H9 (cell line): ENCODE results near the gene OSBPL9. TPM values are rescaled to one million over a fixed set of nuclear protein-coding genes. Genes with fewer than 3 reads are reported as not detected.

Experiments used
- DNase-seq: peaks from one replicate; pipeline ENCODE4 v3.0.0-alpha.2; 2017
- H2AFZ ChIP-seq: one replicate; pipeline ENCODE4 v1.6.1; 2013; ENCODE audit warnings: mild to moderate bottlenecking, low read length, control low read depth, moderate library complexity
- H2AK5ac ChIP-seq: 2 replicates; pipeline ENCODE4 v1.6.1; 2013; ENCODE audit warnings: low read length, control low read depth, mixed read lengths; ENCODE audit not compliant: insufficient read length
- H2BK120ac ChIP-seq: one replicate; pipeline ENCODE4 v1.6.1; 2013; ENCODE audit warnings: low read depth, mild to moderate bottlenecking, low read length, control low read depth, inconsistent platforms; ENCODE audit not compliant: poor library complexity, severe bottlenecking
- H2BK12ac ChIP-seq: 2 replicates; pipeline ENCODE4 v1.6.1; 2013; ENCODE audit warnings: low read length, control low read depth, mixed read lengths, low read depth; ENCODE audit not compliant: insufficient read length
- H2BK15ac ChIP-seq: 2 replicates; pipeline ENCODE4 v1.6.1; 2013; ENCODE audit warnings: low read depth, low read length, control low read depth
- H2BK20ac ChIP-seq: one replicate; pipeline ENCODE4 v1.6.1; 2013; ENCODE audit warnings: low read depth, mild to moderate bottlenecking, low read length, control low read depth, inconsistent platforms; ENCODE audit not compliant: poor library complexity, severe bottlenecking
- H2BK5ac ChIP-seq: 2 replicates; pipeline ENCODE4 v1.6.1; 2013; ENCODE audit warnings: low read length, control low read depth, mixed read lengths; ENCODE audit not compliant: insufficient read length
- H3K14ac ChIP-seq: 2 replicates; pipeline ENCODE4 v1.6.1; 2013; ENCODE audit warnings: low read length, control low read depth; ENCODE audit not compliant: insufficient read depth
- H3K18ac ChIP-seq: 2 replicates; pipeline ENCODE4 v1.6.1; 2013; ENCODE audit warnings: low read depth, mild to moderate bottlenecking, mixed read lengths, low read length, control low read depth; ENCODE audit not compliant: insufficient read length
- H3K23ac ChIP-seq: 2 replicates; pipeline ENCODE4 v1.6.1; 2013; ENCODE audit warnings: low read length, control low read depth, mixed read lengths, low read depth; ENCODE audit not compliant: insufficient read length
- H3K23me2 ChIP-seq: 2 replicates; pipeline ENCODE4 v1.6.1; 2013; ENCODE audit warnings: low read depth, mild to moderate bottlenecking, mixed read lengths, low read length, control low read depth; ENCODE audit not compliant: insufficient read length, poor library complexity, severe bottlenecking
- H3K27ac ChIP-seq: 2 replicates; pipeline ENCODE4 v1.5.1; 2013; ENCODE audit warnings: low read length, control low read depth, mixed read lengths, low read depth; ENCODE audit not compliant: insufficient read length
- H3K27me3 ChIP-seq: 2 replicates; pipeline ENCODE4 v1.6.1; 2013; ENCODE audit warnings: low read length, control low read depth, inconsistent platforms; ENCODE audit not compliant: insufficient read depth
- H3K4ac ChIP-seq: 2 replicates; pipeline ENCODE4 v1.6.1; 2013; ENCODE audit warnings: low read depth, mild to moderate bottlenecking, control low read depth, inconsistent platforms, low read length, moderate library complexity
- H3K4me1 ChIP-seq: 2 replicates; pipeline ENCODE4 v1.6.1; 2013; ENCODE audit warnings: low read length, control low read depth, inconsistent platforms; ENCODE audit not compliant: insufficient read depth
- H3K4me2 ChIP-seq: 2 replicates; pipeline ENCODE4 v1.6.1; 2013; ENCODE audit warnings: low read length, control low read depth, mixed read lengths; ENCODE audit not compliant: insufficient read length, insufficient read depth
- H3K56ac ChIP-seq: 2 replicates; pipeline ENCODE4 v1.6.1; 2013; ENCODE audit warnings: low read depth, mild to moderate bottlenecking, mixed read lengths, low read length, control low read depth; ENCODE audit not compliant: insufficient read length
- H3K79me1 ChIP-seq: 2 replicates; pipeline ENCODE4 v1.6.1; 2013; ENCODE audit warnings: low read depth, mild to moderate bottlenecking, moderate library complexity, low read length, control low read depth, inconsistent platforms; ENCODE audit not compliant: insufficient read depth, poor library complexity, severe bottlenecking
- H3K79me2 ChIP-seq: 2 replicates; pipeline ENCODE4 v1.6.1; 2013; ENCODE audit warnings: low read length, control low read depth, inconsistent platforms; ENCODE audit not compliant: insufficient read depth
- H3K9ac ChIP-seq: 2 replicates; pipeline ENCODE4 v1.6.1; 2013; ENCODE audit warnings: low read length, control low read depth, mixed read lengths; ENCODE audit not compliant: insufficient read length; ENCODE audit errors: extremely low read depth
- H3K9me3 ChIP-seq: one replicate; pipeline ENCODE4 v1.6.1; 2013; ENCODE audit warnings: low read depth, low read length, inconsistent platforms; ENCODE audit not compliant: control insufficient read depth
- H3T11ph ChIP-seq: one replicate; pipeline ENCODE4 v1.6.1; 2013; ENCODE audit warnings: mild to moderate bottlenecking, low read length, control low read depth, inconsistent platforms
- H4K20me1 ChIP-seq: one replicate; pipeline ENCODE4 v1.6.1; 2013; ENCODE audit not compliant: control insufficient read depth, insufficient read length, insufficient read depth
- H4K5ac ChIP-seq: 2 replicates; pipeline ENCODE4 v1.6.1; 2013; ENCODE audit warnings: low read depth, mild to moderate bottlenecking, mixed read lengths, low read length, control low read depth; ENCODE audit not compliant: insufficient read length
- H4K8ac ChIP-seq: replicated peaks from 2 replicates; pipeline ENCODE4 v1.6.1; 2013; ENCODE audit warnings: low read length, control low read depth, mixed read lengths, low read depth; ENCODE audit not compliant: insufficient read length
- H4K91ac ChIP-seq: 2 replicates; pipeline ENCODE4 v1.6.1; 2013; ENCODE audit warnings: low read depth, mild to moderate bottlenecking, moderate library complexity, mixed read lengths, low read length, control low read depth; ENCODE audit not compliant: insufficient read length
- H3K27ac Mint-ChIP-seq, 3 experiments: 2 replicates in 2 of 3; 3 replicates in 1 of 3; pipeline ENCODE4 v1.8.0; 2020 to 2021; ENCODE audit warnings: mixed read lengths in 3 of 3, mild to moderate bottlenecking in 1 of 3, moderate library complexity in 1 of 3
- H3K27me3 Mint-ChIP-seq: 2 replicates; pipeline ENCODE4 v1.8.0; 2021; ENCODE audit warnings: low read depth, mild to moderate bottlenecking, moderate library complexity, mixed read lengths
- H3K36me3 Mint-ChIP-seq, 3 experiments: 2 replicates in 2 of 3; 3 replicates in 1 of 3; pipeline ENCODE4 v1.8.0; 2020 to 2021; ENCODE audit warnings: low read depth in 3 of 3, mixed read lengths in 3 of 3; ENCODE audit not compliant: insufficient read depth in 1 of 3
- H3K4me1 Mint-ChIP-seq, 2 experiments: 2 replicates each; pipeline ENCODE4 v1.8.0; 2020; ENCODE audit warnings: mixed read lengths in 2 of 2
- H3K4me3 Mint-ChIP-seq, 2 experiments: 2 replicates in 1 of 2; 3 replicates in 1 of 2; pipeline ENCODE4 v1.8.0; 2020 to 2021; ENCODE audit warnings: mild to moderate bottlenecking in 2 of 2, mixed read lengths in 2 of 2, moderate library complexity in 1 of 2
- H3K9me3 Mint-ChIP-seq, 2 experiments: 2 replicates in 1 of 2; 3 replicates in 1 of 2; pipeline ENCODE4 v1.8.0; 2020; ENCODE audit warnings: mild to moderate bottlenecking in 2 of 2, mixed read lengths in 2 of 2, moderate library complexity in 1 of 2
- WGBS: extraction: QIAGEN DNeasy Blood & Tissue Kit; methylation state at CpG from one replicate; pipeline ENCODE4 v1.1.7; 2013; ENCODE audit warnings: missing lambda C conversion rate, low lambda C conversion rate, mixed read lengths; ENCODE audit not compliant: insufficient read length; ENCODE audit errors: extremely low coverage; 5-methylcytosine and 5-hydroxymethylcytosine counted together
- total RNA-seq: library from RNA; stranded (reverse); gene quantifications from 2 replicates; pipeline ENCODE4 v1.2.1, GENCODE V29; 2021
- TF ChIP-seq, protein P1 (sequence below): fragments of 200-600 bp; sonication (generic); conservative IDR thresholded peaks from 3 replicates; pipeline ENCODE4 v1.8.0; 2021; ENCODE audit warnings: antibody characterized with exemption, mild to moderate bottlenecking

OSBPL9 gene
- total RNA-seq, 1 experiment from 2014 or later = 76.7 TPM

- H2BK120ac ChIP-seq = no peak overlapping the region
- H3T11ph ChIP-seq = no peak overlapping the region
- H3K27ac ChIP-seq = no peak overlapping the region
- H4K8ac ChIP-seq = no peak overlapping the region
- no peaks in the 10 kb centered on the region for H3K79me1 ChIP-seq
- H4K91ac ChIP-seq = no peak overlapping the region
- H4K20me1 ChIP-seq = no peaks in the 10 kb centered on the region
- H3K18ac ChIP-seq = no peak overlapping the region
- no peaks in the 10 kb centered on the region for H3K9me3 Mint-ChIP-seq
- TF ChIP-seq, protein P1, sequence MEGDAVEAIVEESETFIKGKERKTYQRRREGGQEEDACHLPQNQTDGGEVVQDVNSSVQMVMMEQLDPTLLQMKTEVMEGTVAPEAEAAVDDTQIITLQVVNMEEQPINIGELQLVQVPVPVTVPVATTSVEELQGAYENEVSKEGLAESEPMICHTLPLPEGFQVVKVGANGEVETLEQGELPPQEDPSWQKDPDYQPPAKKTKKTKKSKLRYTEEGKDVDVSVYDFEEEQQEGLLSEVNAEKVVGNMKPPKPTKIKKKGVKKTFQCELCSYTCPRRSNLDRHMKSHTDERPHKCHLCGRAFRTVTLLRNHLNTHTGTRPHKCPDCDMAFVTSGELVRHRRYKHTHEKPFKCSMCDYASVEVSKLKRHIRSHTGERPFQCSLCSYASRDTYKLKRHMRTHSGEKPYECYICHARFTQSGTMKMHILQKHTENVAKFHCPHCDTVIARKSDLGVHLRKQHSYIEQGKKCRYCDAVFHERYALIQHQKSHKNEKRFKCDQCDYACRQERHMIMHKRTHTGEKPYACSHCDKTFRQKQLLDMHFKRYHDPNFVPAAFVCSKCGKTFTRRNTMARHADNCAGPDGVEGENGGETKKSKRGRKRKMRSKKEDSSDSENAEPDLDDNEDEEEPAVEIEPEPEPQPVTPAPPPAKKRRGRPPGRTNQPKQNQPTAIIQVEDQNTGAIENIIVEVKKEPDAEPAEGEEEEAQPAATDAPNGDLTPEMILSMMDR = no peak
- H3K79me2 ChIP-seq = no peaks in the 10 kb centered on the region
- H3K56ac ChIP-seq = no peak overlapping the region
- H2BK12ac ChIP-seq = no peak overlapping the region
- H3K23me2 ChIP-seq = no peaks in the 10 kb centered on the region
- no peak overlapping the region for H3K27ac Mint-ChIP-seq
- DNase-seq = no peak
- no peak overlapping the region for H3K9ac ChIP-seq
- no CpG with 5 or more reads among the region's 1 CpG for WGBS
- no peak overlapping the region for H2AK5ac ChIP-seq
- H4K5ac ChIP-seq = no peak overlapping the region
- no peak overlapping the region for H2BK15ac ChIP-seq
- no peak overlapping the region for H3K14ac ChIP-seq
- H2BK5ac ChIP-seq = no peak overlapping the region
- H3K27me3 ChIP-seq = no peaks in the 10 kb centered on the region
- H3K36me3 Mint-ChIP-seq = no peaks in the 10 kb centered on the region
- no peak overlapping the region for H3K23ac ChIP-seq
- H3K9me3 ChIP-seq = no peaks in the 10 kb centered on the region
- no peak overlapping the region for H3K4ac ChIP-seq
- H2BK20ac ChIP-seq = no peak overlapping the region
- no peak overlapping the region for H2AFZ ChIP-seq
- no peak overlapping the region for H3K4me3 Mint-ChIP-seq
- no peaks in the 10 kb centered on the region for H3K27me3 Mint-ChIP-seq
- H3K4me2 ChIP-seq = no peak overlapping the region
- peaks cover 0 to 4% of the 10 kb centered on the region in 2 experiments; a peak in 1 of 4 replicates for H3K4me1 Mint-ChIP-seq
- H3K4me1 ChIP-seq = no peaks in the 10 kb centered on the region
Measured at GRCh38 chr1:51600965-51601364, 15.9 kb upstream of the OSBPL9 start.
